Motor neuron (in vitro differentiated cells): ENCODE results near the gene FAP. TPM values are rescaled to one million over a fixed set of nuclear protein-coding genes. Genes with fewer than 3 reads are reported as not detected.

Source experiments
- ATAC-seq, 8 experiments: fragments of 200-7000 bp; cut with Tn5 transposase; replicated peaks in 6 of 8; 2 replicates each; pipeline ENCODE4 v1.8.0; 2021; ENCODE audit warnings: mild to moderate bottlenecking in 8 of 8, moderate library complexity in 8 of 8
- H3K27ac ChIP-seq, 2 donors: fragments of 250-450 bp; sonication (Bioruptor Pico); 2 replicates each; pipeline ENCODE4 v1.9.0; 2021; ENCODE audit warnings: antibody characterized with exemption in 2 of 2, mild to moderate bottlenecking in 2 of 2, moderate library complexity in 1 of 2
- H3K4me1 ChIP-seq, 2 donors: fragments of 250-450 bp; sonication (Bioruptor Pico); replicated peaks in 1 of 2; 2 replicates each; pipeline ENCODE4 v1.6.1; 2021; ENCODE audit warnings: antibody characterized with exemption in 2 of 2, mild to moderate bottlenecking in 2 of 2, moderate library complexity in 1 of 2
- H3K4me3 ChIP-seq, 5 donors: fragments of 250-450 bp; sonication (Bioruptor Pico); 2 replicates each; pipeline ENCODE4 v1.9.0; 2021; ENCODE audit warnings: antibody characterized with exemption in 5 of 5, mild to moderate bottlenecking in 5 of 5, moderate library complexity in 4 of 5
- WGBS, 10 experiments: fragments of 450-650 bp; shearing (Covaris generic); methylation state at CpG; one replicate each; pipeline ENCODE4 v1.0.0; 2022; 5-methylcytosine and 5-hydroxymethylcytosine counted together
- in situ Hi-C, 9 experiments: fragments of 400-800 bp; cut with MboI; loops; one replicate each; pipeline ENCODE4 v1.15.0; 2021; ENCODE audit warnings: low sequenced_read_pairs in 9 of 9, low pct_unique_long_range_greater_than_20kb in 2 of 9; ENCODE audit not compliant: unreplicated experiment in 9 of 9
- total RNA-seq, 8 experiments: library from RNA; unstranded; fragments of 300-600 nt; gene quantifications; 2 replicates each; pipeline versions ENCODE4 v1.2.3 to v1.2.4, GENCODE V29; 2022

FAP gene
- 100 to 1,000 TPM in 1 of 8 experiments, 10 to 100 TPM in 3, under 1 TPM in 3, not detected in 1; 0.11 to 274 (median 12.7) TPM for total RNA-seq

DNA sequence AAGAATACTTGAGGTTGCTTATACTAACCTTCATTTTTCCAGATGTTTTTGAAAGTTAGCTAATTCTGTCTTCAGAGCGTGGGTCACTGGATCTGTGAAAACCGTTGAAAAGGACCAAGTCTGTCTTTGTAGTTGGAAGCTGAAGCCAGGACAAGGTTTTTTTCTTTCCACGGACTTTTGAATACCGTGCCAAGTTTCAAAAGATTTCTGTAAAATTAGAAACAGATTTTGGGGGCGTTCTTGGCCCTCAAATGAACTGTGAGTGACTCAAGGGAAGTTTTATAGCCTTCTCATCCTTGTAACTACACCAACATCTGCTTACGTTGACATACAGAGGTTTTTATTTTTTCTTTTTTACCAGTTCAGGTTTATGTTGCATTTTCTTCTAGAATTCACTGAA lies at the start of gene FAP:
Gene FAP (minus strand): TSS at position 152 of the 400 bp plus-strand sequence. CDS start 118 bp downstream, at position 34.
- no peak within 1 kb of the TSS for H3K27ac ChIP-seq
- H3K4me3 ChIP-seq, result no peak within 1 kb of the TSS
- peak in 3 of 8 experiments; percentile 32 to 49 (median 35) for ATAC-seq
- 0 to 49% (median 20%) methylated on average over 2 to 6 of the region's 6 CpGs for WGBS, 10 experiments
- in situ Hi-C loops, result no loop called here
- no peaks in the 10 kb centered on the region for H3K4me1 ChIP-seq

GRCh38 chr2:162291748-162292147 lies 48.5 kb upstream of the FAP start:
- in situ Hi-C loops, result loop anchor here in 5 of 9 experiments (10.0 to 25.0 kb wide), 4 partner anchors 67 to 704 kb away; partner anchors contain the start of genes GCG (in 2 of the 5) and SLC4A10 (in 1 of the 5)
- Histone ChIP-seq H3K4me3 (no peak overlapping the region), H3K27ac (no peak overlapping the region), H3K4me1 (no peaks in the 10 kb centered on the region)
- 75 to 100% (median 93%) methylated on average over 2 to 3 of the region's 3 CpGs; no CpG with 5 or more reads in 2 of the 10 experiments for WGBS, 10 experiments
- ATAC-seq, result no peak

DNA sequence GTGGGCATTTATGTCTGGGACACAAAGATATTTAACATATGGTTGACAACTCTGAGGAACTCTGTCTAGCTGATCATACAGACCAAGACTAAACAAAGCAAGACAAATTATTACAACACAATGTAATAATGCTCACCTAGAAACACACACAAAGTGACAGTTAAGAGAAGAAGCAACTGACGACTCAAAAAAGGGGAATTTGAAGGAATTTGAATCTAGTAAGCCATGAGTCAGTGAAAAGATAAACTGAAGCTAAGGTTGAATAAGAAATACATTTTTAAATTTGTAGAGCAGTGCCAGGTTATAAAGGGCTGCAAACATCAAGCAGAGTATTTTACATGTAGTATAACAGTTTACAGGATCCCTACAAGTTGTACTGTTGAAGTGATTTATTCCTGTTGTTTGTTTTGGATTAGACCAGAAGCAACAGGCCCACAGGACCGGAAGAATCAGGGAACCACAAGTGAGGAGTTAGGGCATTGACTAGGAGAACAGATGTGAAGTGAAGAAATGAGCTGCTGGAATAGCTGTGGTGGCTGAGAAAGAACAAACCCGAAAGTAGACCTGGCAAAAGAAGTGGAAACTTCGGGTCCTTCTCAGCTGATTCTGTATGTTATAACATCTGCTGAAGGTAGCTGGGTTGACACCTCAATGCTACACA lies 39.6 kb upstream of the FAP start:
- Histone ChIP-seq H3K4me1 (no peaks in the 10 kb centered on the region), H3K27ac (no peak overlapping the region), H3K4me3 (no peak overlapping the region)
- ATAC-seq, result no peak
- in situ Hi-C loops, result loop anchor here in 4 of 9 experiments (25.0 kb wide), 3 partner anchors 121 to 696 kb away; partner anchors contain the start of genes GCG (in 2 of the 4) and SLC4A10 (in 1 of the 4)
- WGBS, 10 experiments, result 33 to 93% (median 84%) methylated on average over 1 to 4 of the region's 4 CpGs

- H3K4me1 ChIP-seq, result no peaks in the 10 kb centered on the region
- in situ Hi-C loops, result loop anchor here in 4 of 9 experiments (25.0 kb wide), 3 partner anchors 118 to 693 kb away; partner anchors contain the start of genes GCG (in 2 of the 4) and SLC4A10 (in 1 of the 4)
- 60 to 100% (median 89%) methylated on average over 1 of the region's 1 CpG; no CpG with 5 or more reads in 2 of the 10 experiments for WGBS, 10 experiments
- H3K27ac ChIP-seq, result no peak overlapping the region
- ATAC-seq, result no peak
- H3K4me3 ChIP-seq, result no peak overlapping the region
Observed at GRCh38 chr2:162280654-162281053, 37.4 kb upstream of the FAP start.

DNA sequence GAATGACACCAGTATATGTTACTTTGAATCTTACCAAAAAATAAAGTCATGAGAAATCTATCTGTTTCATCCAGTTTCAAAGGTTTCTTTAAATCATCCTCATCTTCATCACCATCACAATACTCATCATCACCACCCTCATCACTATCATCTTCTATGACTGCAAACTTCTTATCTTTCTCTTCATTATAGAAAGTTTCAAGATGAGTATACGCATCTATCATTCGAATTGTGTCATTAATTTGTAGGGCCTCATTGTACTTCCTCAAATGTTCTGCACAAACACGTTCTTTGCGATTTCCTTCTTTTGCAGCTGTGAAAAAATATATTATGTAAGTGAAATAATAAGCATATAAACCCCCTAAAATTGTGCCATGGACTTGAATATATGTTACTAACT lies 34.1 kb upstream of the FAP start:
- WGBS, 10 experiments, result 83 to 100% (median 96%) methylated on average over 1 to 4 of the region's 4 CpGs

GRCh38 chr2:162267996-162268395 lies 24.8 kb upstream of the FAP start:
- ATAC-seq, result no peak
- H3K4me3 ChIP-seq, result no peak overlapping the region
- no peaks in the 10 kb centered on the region for H3K4me1 ChIP-seq
- in situ Hi-C loops, result no loop called here
- 17 to 100% (median 94%) methylated on average over 1 of the region's 1 CpG; no CpG with 5 or more reads in 2 of the 10 experiments for WGBS, 10 experiments
- H3K27ac ChIP-seq, result no peak overlapping the region

More for the DNA sequence above, 34.1 kb upstream of the FAP start:
- H3K4me3 ChIP-seq, result no peak overlapping the region
- no peak overlapping the region for H3K27ac ChIP-seq
- no peak for ATAC-seq
- no peaks in the 10 kb centered on the region for H3K4me1 ChIP-seq
- in situ Hi-C loops, result loop anchor here in 4 of 9 experiments (25.0 kb wide), 3 partner anchors 115 to 690 kb away; partner anchors contain the start of genes GCG (in 2 of the 4) and SLC4A10 (in 1 of the 4)

DNA sequence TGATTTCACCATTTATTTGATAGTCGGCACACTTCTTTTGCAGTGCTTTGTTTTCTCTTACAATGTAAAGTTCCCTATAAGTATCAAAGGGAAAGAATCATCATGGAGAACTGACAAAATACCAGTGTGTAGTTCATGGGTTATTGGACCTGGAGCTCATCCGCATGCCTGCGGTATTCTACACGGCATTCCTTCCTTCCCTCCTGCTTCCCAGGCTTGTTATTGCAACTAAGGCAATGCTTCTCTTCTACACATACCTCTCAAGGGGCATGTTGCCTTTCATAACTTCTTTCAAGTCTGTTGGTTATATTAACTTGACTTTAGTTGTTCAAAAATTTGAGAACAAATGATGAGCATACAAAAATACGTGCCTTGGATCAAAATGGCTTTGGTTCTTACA lies 24.3 kb upstream of the FAP start:
- no peak overlapping the region for H3K27ac ChIP-seq
- in situ Hi-C loops, result no loop called here
- H3K4me3 ChIP-seq, result no peak overlapping the region
- ATAC-seq, result no peak
- WGBS, 10 experiments, result 80 to 100% (median 93%) methylated on average over 2 to 5 of the region's 5 CpGs
- H3K4me1 ChIP-seq, result no peaks in the 10 kb centered on the region

DNA sequence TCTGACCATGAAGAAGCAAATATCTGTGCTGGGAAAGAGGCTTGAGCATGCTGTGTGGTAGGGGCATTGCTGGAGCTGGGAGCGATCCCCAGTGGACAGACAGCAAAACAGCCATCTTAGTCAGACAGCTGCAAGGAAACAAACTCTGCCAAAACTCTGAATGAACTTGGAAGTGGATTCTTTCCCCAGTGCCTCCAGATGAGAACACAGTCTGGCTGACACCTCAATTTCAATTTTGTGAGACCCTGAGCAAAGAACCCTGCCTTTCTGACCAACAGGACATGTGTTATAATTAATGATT lies 23.2 kb upstream of the FAP start:
- in situ Hi-C loops, result no loop called here
- ATAC-seq, result no peak
- Histone ChIP-seq H3K27ac (no peak overlapping the region), H3K4me3 (no peak overlapping the region), H3K4me1 (peaks cover 0 to 5% of the 10 kb centered on the region in 2 donors)
- 40 to 100% (median 100%) methylated on average over 1 of the region's 1 CpG; no CpG with 5 or more reads in 6 of the 10 experiments for WGBS, 10 experiments

DNA sequence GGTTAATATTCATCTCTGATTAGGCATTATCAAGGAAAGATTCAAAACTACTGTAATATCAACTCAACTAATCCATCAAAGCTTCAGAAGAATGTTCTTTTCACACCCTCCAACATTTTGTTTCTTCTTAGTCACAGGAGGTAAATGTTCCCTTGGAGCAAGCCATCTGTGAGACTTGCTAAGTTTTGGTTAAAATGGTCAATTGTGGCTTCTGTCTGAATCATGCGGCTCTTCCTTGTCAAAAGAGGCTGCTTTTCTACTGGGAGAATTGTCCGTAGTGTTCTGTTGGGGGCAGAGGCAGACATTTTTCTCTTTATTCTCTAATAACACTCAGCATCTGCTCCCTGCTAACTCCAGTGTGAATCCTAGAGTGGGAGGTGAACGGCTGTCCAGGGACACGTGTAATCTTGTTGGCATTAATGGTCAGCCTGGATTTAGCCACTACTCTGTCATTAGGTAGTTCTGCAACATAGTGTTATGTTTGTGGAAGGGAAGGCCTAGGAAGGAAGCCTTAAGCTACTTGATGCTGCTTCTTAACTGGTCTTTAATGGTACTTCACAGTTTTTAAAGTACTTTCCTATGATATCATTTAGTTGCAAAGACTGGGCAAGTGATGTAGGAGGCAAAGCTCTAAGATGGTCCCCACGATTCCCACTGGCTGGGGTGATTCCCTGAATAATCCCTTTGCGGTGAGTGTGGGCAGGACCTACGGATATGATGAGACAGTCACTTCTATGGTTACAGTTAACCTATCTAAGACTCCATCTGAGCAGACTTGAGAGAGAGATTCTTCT lies 22.6 kb upstream of the FAP start:
- ATAC-seq, result no peak

GRCh38 chr2:162261032-162261945 lies 18.0 kb upstream of the FAP start:
- WGBS, 10 experiments, result 15 to 100% (median 74%) methylated on average over 1 to 4 of the region's 4 CpGs; no CpG with 5 or more reads in 1 of the 10 experiments
- in situ Hi-C loops, result no loop called here
- no peak overlapping the region for H3K27ac ChIP-seq
- ATAC-seq, result peak in 2 of 8 experiments; percentile 42 to 71
- H3K4me1 ChIP-seq, result peaks cover 0 to 5% of the 10 kb centered on the region in 2 donors
- no peak overlapping the region for H3K4me3 ChIP-seq

More for the DNA sequence above, 22.6 kb upstream of the FAP start:
- Histone ChIP-seq H3K4me3 (no peak overlapping the region), H3K27ac (no peak overlapping the region), H3K4me1 (peaks cover 0 to 5% of the 10 kb centered on the region in 2 donors)
- in situ Hi-C loops, result no loop called here
- WGBS, 10 experiments, result 20 to 100% (median 87%) methylated on average over 1 to 7 of the region's 7 CpGs; no CpG with 5 or more reads in 1 of the 10 experiments

- 0 to 100% (median 69%) methylated on average over 1 to 2 of the region's 2 CpGs; no CpG with 5 or more reads in 2 of the 10 experiments for WGBS, 10 experiments
- H3K4me1 ChIP-seq, result peaks cover 0 to 5% of the 10 kb centered on the region in 2 donors
- in situ Hi-C loops, result no loop called here
- no peak overlapping the region for H3K4me3 ChIP-seq
- ATAC-seq, result peak in 1 of 8 experiments; percentile 7
- H3K27ac ChIP-seq, result no peak overlapping the region
Observed at GRCh38 chr2:162258686-162259085, 15.4 kb upstream of the FAP start.

DNA sequence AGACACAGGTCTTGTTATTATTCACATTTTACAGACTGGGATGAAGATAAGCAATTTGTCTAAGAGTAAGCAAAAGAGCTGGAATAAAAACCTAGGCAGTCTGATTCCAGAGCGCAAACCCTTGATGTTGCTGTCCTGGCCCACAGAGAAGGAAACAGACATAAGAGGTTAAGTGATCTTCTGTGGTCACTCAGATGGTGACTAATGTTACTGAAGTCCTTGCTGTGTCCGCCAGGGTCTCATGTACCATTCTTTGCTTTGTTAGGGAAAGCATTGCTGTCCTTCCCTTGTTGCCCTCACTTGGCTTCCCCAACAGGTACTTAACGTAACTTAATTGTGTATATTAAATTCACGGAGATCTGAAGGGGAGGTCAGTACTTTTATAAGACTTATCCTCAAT lies 14.9 kb upstream of the FAP start:
- Histone ChIP-seq H3K27ac (no peak overlapping the region), H3K4me1 (peaks cover 0 to 5% of the 10 kb centered on the region in 2 donors), H3K4me3 (no peak overlapping the region)
- peak in 2 of 8 experiments; percentile 18 to 22 for ATAC-seq
- in situ Hi-C loops, result no loop called here
- 0 to 100% (median 87%) methylated on average over 1 to 4 of the region's 4 CpGs for WGBS, 10 experiments
